Measurements from ENCODE around the gene PROKR1.

DNA sequence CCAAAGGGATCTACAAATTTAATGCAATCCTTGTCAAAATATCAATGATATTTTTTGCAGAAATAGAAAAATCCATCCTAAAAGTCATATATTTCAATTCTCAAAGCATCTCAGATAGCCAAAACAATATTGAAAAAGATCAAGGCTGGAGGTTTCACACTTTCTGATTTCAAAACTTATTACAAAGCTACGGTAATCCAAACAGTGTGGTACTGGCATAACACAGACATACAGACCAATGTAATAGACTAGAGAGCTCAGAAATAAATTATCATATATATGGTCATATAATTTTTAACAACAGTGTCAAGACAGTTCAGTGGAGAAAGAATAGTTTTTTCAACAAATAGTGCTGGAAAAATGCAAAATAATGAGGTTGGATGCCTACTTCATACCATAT is 40.3 kb upstream of the PROKR1 start:
- TF ChIP-seq POLR2AphosphoS5 (IDR thresholded peaks at IDR 0.05; ENCODE audit: low read depth) = no peak
- TF ChIP-seq, protein P1, sequence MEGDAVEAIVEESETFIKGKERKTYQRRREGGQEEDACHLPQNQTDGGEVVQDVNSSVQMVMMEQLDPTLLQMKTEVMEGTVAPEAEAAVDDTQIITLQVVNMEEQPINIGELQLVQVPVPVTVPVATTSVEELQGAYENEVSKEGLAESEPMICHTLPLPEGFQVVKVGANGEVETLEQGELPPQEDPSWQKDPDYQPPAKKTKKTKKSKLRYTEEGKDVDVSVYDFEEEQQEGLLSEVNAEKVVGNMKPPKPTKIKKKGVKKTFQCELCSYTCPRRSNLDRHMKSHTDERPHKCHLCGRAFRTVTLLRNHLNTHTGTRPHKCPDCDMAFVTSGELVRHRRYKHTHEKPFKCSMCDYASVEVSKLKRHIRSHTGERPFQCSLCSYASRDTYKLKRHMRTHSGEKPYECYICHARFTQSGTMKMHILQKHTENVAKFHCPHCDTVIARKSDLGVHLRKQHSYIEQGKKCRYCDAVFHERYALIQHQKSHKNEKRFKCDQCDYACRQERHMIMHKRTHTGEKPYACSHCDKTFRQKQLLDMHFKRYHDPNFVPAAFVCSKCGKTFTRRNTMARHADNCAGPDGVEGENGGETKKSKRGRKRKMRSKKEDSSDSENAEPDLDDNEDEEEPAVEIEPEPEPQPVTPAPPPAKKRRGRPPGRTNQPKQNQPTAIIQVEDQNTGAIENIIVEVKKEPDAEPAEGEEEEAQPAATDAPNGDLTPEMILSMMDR (IDR thresholded peaks at IDR 0.05; ENCODE audit: insufficient read depth, low read length) = no peak
